ENCODE measurements around the gene GAGE12H. TPM values are rescaled to one million over a fixed set of nuclear protein-coding genes. Genes with fewer than 3 reads are reported as not detected.
A peak's percentile ranks its signal among the peaks of the same experiment; 100 is the strongest.
"Not testable (repeated sequence)": the region's sequence is repeated elsewhere in the genome, so short reads cannot be mapped to it uniquely, and the experiment has no call there.

Gene GAGE12H
- not detected for total RNA-seq

GRCh38 chrX:49579649-49580048, at the start of gene GAGE12H:
GAGE12H (plus strand) TSS chrX:49579949; CDS start chrX:49581104, 1,155 bp downstream.
- DNase-seq (ENCODE audit: low spot score in 2 of 2); intact Hi-C loops (cut with DNase I; ENCODE audit: low total_unique reads); H3K4me3 ChIP-seq (ENCODE audit: low read depth, poor library complexity, severe bottlenecking): not testable (repeated sequence)
- no CpG with 5 or more reads among the region's 16 CpGs for WGBS, 2 donors

- WGBS, 2 donors: no CpG with 5 or more reads among the region's 16 CpGs
- H3K4me3 ChIP-seq (ENCODE audit: low read depth, poor library complexity, severe bottlenecking); intact Hi-C loops (cut with DNase I; ENCODE audit: low total_unique reads); DNase-seq (ENCODE audit: low spot score in 2 of 2): not testable (repeated sequence)
These were observed 47.9 kb upstream of the GAGE12H start, which contains the start of gene GAGE12C for GRCh38 chrX:49531877-49532276. GAGE12C (plus strand) TSS chrX:49532177; CDS start chrX:49533332, 1,155 bp downstream.

- intact Hi-C loops (cut with DNase I; ENCODE audit: low total_unique reads); DNase-seq (ENCODE audit: low spot score in 2 of 2); H3K4me3 ChIP-seq (ENCODE audit: low read depth, poor library complexity, severe bottlenecking): not testable (repeated sequence)
- no CpG with 5 or more reads among the region's 16 CpGs for whole genome bisulfite sequencing, 2 donors
These were observed 38.3 kb upstream of the GAGE12H start, which contains the start of gene GAGE12D for GRCh38 chrX:49541433-49541832. GAGE12D (plus strand) TSS chrX:49541733; CDS start chrX:49542888, 1,155 bp downstream.

GRCh38 chrX:49550989-49551388, 28.8 kb upstream of the GAGE12H start, which contains the start of gene GAGE12E:
GAGE12E (plus strand) TSS chrX:49551289; CDS start chrX:49552444, 1,155 bp downstream.
- H3K4me3 ChIP-seq (ENCODE audit: low read depth, poor library complexity, severe bottlenecking); intact Hi-C loops (cut with DNase I; ENCODE audit: low total_unique reads); DNase-seq (ENCODE audit: low spot score in 2 of 2): not testable (repeated sequence)
- no CpG with 5 or more reads among the region's 16 CpGs for WGBS, 2 donors

- intact Hi-C loops (cut with DNase I; ENCODE audit: low total_unique reads); H3K4me3 ChIP-seq (ENCODE audit: low read depth, poor library complexity, severe bottlenecking); DNase-seq (ENCODE audit: low spot score in 2 of 2): not testable (repeated sequence)
- WGBS, 2 donors: no CpG with 5 or more reads among the region's 16 CpGs
These were observed 19.2 kb upstream of the GAGE12H start, which contains the start of gene GAGE12F for GRCh38 chrX:49560542-49560941. GAGE12F (plus strand) TSS chrX:49560842; CDS start chrX:49561997, 1,155 bp downstream.

GRCh38 chrX:49568728-49569127, 11.0 kb upstream of the GAGE12H start:
- DNase-seq (ENCODE audit: low spot score in 2 of 2); H3K4me3 ChIP-seq (ENCODE audit: low read depth, poor library complexity, severe bottlenecking); intact Hi-C loops (cut with DNase I; ENCODE audit: low total_unique reads): not testable (repeated sequence)
- WGBS, 2 donors: 98% methylated on average over 7 of the region's 11 CpGs; no CpG with 5 or more reads in 1 of the 2 donors

- DNase-seq (ENCODE audit: low spot score in 2 of 2); intact Hi-C loops (cut with DNase I; ENCODE audit: low total_unique reads); H3K4me3 ChIP-seq (ENCODE audit: low read depth, poor library complexity, severe bottlenecking): not testable (repeated sequence)
- 99% methylated on average over 10 of the region's 13 CpGs; no CpG with 5 or more reads in 1 of the 2 donors for WGBS, 2 donors
These were observed 10.6 kb upstream of the GAGE12H start for GRCh38 chrX:49569152-49569551.

GRCh38 chrX:49570100-49570499, 9.6 kb upstream of the GAGE12H start, which contains the start of gene GAGE12G:
GAGE12G (plus strand) TSS chrX:49570400; CDS start chrX:49571555, 1,155 bp downstream.
- DNase-seq (ENCODE audit: low spot score in 2 of 2); H3K4me3 ChIP-seq (ENCODE audit: low read depth, poor library complexity, severe bottlenecking); intact Hi-C loops (cut with DNase I; ENCODE audit: low total_unique reads): not testable (repeated sequence)
- no CpG with 5 or more reads among the region's 16 CpGs for WGBS, 2 donors

- no CpG with 5 or more reads among the region's 16 CpGs for WGBS, 2 donors
- H3K4me3 ChIP-seq (ENCODE audit: low read depth, poor library complexity, severe bottlenecking); intact Hi-C loops (cut with DNase I; ENCODE audit: low total_unique reads); DNase-seq (ENCODE audit: low spot score in 2 of 2): not testable (repeated sequence)
These were observed 9.4 kb downstream of the GAGE12H start, which contains the start of gene GAGE2A for GRCh38 chrX:49589196-49589595. GAGE2A (plus strand) TSS chrX:49589496; CDS start chrX:49590651, 1,155 bp downstream.

GRCh38 chrX:49589769-49590478, 10.2 kb downstream of the GAGE12H start:
- H3K4me3 ChIP-seq (ENCODE audit: low read depth, poor library complexity, severe bottlenecking); intact Hi-C loops (cut with DNase I; ENCODE audit: low total_unique reads): not testable (repeated sequence)
- 90 to 94% methylated on average over 27 to 32 of the region's 37 CpGs for WGBS, 2 donors
- peak in 1 of 2 donors; percentile 91 for DNase-seq (ENCODE audit: low spot score in 2 of 2)

- H3K4me3 ChIP-seq (ENCODE audit: low read depth, poor library complexity, severe bottlenecking); intact Hi-C loops (cut with DNase I; ENCODE audit: low total_unique reads); DNase-seq (ENCODE audit: low spot score in 2 of 2): not testable (repeated sequence)
- WGBS, 2 donors: 88 to 97% methylated on average over 14 to 15 of the region's 17 CpGs
These were observed 10.7 kb downstream of the GAGE12H start for GRCh38 chrX:49590488-49590887.

- intact Hi-C loops (cut with DNase I; ENCODE audit: low total_unique reads); H3K4me3 ChIP-seq (ENCODE audit: low read depth, poor library complexity, severe bottlenecking); DNase-seq (ENCODE audit: low spot score in 2 of 2): not testable (repeated sequence)
- no CpG with 5 or more reads among the region's 16 CpGs for WGBS, 2 donors
These were observed 19.0 kb downstream of the GAGE12H start, which contains the start of gene GAGE1 for GRCh38 chrX:49598720-49599119. GAGE1 (plus strand) TSS chrX:49599020; CDS start chrX:49600175, 1,155 bp downstream.

All from lower leg skin (tissue), 4 donors.